ENCODE data around the gene TSC22D4.
A peak's percentile ranks its signal among the peaks of the same experiment; 100 is the strongest.

Gene TSC22D4

DNA sequence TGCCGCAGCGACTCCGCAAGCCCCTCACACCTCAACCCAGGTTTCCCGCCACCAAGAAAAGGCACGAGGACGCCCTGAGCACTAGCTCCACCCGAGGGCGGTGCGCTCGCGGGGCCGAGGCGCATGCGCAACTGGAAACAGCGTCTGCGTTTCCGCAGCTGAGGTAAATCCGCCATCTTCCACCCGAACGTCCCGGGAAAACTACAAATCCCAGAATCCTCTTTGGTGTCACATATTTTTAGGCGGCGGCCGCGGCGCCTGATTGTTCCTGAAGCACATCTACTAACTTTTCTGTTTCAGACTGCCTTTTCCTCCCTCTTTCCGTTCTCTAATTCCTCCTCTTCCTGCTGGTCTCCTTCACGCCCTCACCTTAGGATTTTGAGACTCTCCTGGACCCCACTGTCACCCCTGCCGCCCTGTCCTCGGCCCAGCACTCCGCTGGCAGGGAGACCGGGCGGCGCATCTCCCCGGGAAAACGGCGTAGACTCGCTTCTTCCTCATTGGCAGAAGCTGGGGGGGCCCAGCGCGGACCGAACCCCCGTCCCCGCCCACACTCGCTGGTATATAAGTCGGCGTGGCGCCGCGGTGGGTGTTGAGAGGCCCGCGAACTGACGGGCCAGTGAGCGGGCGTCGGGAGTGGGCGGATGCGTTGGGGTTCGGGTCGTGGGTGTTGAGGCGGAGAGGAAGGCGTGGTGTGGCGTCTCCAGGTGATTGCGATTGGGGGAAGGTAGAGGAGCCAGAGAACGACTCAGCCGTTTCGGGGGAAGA lies 50.6 kb downstream of the TSC22D4 start, which contains the start of gene ZCWPW1:
ZCWPW1 (minus strand) TSS at position 505 of the 768 bp plus-strand sequence. CDS start 8,054 bp downstream, outside the sequence.
- peaks cover 4% of the 10 kb centered on the region for H3K4me1 ChIP-seq (ENCODE audit: control insufficient read depth, insufficient read depth, low read length)
- H3K27ac ChIP-seq (ENCODE audit: extremely low read depth, low read depth, low read length): peak within 1 kb of the TSS; percentile 97
- no peaks in the 10 kb centered on the region for H3K9me3 ChIP-seq (ENCODE audit: control insufficient read depth, insufficient read depth, low read depth, low read length)
- CTCF ChIA-PET: interaction anchor here (0.5 to 1.4 kb wide), 4 partner anchors 20 to 295 kb away, joined by 3 read pairs; partner anchors contain the start of gene POP7
- H3K4me3 ChIP-seq (ENCODE audit: low read depth, low read length): peak within 1 kb of the TSS; percentile 83
- H3K36me3 ChIP-seq (ENCODE audit: control insufficient read depth in 2 of 2, insufficient read depth in 1 of 2, low read length in 2 of 2): peaks cover 0 to 30% of the 10 kb centered on the region in 2 experiments; a peak in 1 of 3 replicates
- POLR2A ChIA-PET: interaction anchor here (0.6 to 3.3 kb wide), 45 partner anchors 9 to 1072 kb away, joined by 3 to 39 read pairs (median 5); partner anchors contain the start of genes AGFG2, AP4M1, FBXO24 and GNB2
- TF ChIP-seq ZNF785 (tag by site-specific recombination; IDR thresholded peaks at IDR 0.05) (peak; percentile 58; the same call in 1 of the 2 replicates), ZNF768 (tag by site-specific recombination; IDR thresholded peaks at IDR 0.05) (no peak; the same call in 1 of the 2 replicates), ZNF544 (tag by site-specific recombination; IDR thresholded peaks at IDR 0.05) (no peak), RBAK (tag by site-specific recombination; IDR thresholded peaks at IDR 0.05) (no peak), ZNF560 (tag by site-specific recombination; IDR thresholded peaks at IDR 0.05; ENCODE audit: borderline replicate concordance) (no peak), ZNF354C (tag by site-specific recombination; IDR thresholded peaks at IDR 0.05; ENCODE audit: borderline replicate concordance, low read depth) (no peak), ZNF292 (tag by site-specific recombination; IDR thresholded peaks at IDR 0.05; ENCODE audit: borderline replicate concordance, low read depth) (no peak), ZNF76 (tag by site-specific recombination; IDR thresholded peaks at IDR 0.05; ENCODE audit: borderline replicate concordance, low read depth) (peak; percentile 97), ZBTB8A (tag by site-specific recombination; IDR thresholded peaks at IDR 0.05) (peak; percentile 98), WT1 (tag by site-specific recombination; IDR thresholded peaks at IDR 0.05) (peak; percentile 71; the same call in 1 of the 2 replicates), IKZF3 (tag by site-specific recombination; IDR thresholded peaks at IDR 0.05) (peak; percentile 46), ZNF521 (tag by site-specific recombination; IDR thresholded peaks at IDR 0.05) (no peak), ZNF548 (tag by site-specific recombination; IDR thresholded peaks at IDR 0.05) (no peak), HOXC10 (CRISPR knock-in tag; IDR thresholded peaks at IDR 0.05) (no peak), ZNF2 (tag by site-specific recombination; IDR thresholded peaks at IDR 0.05) (peak; percentile 95), SP3 (tag by site-specific recombination; IDR thresholded peaks at IDR 0.05) (peak; percentile 83), HOXA7 (CRISPR knock-in tag; IDR thresholded peaks at IDR 0.05; ENCODE audit: borderline replicate concordance) (no peak), ZSCAN23 (tag by site-specific recombination; IDR thresholded peaks at IDR 0.05) (no peak; the same call in 1 of the 2 replicates), ZNF335 (tag by site-specific recombination; conservative IDR thresholded peaks at IDR 0.05) (peak; percentile 100), ZNF157 (tag by site-specific recombination; IDR thresholded peaks at IDR 0.05) (no peak), ZNF670 (tag by site-specific recombination; IDR thresholded peaks at IDR 0.05; ENCODE audit: low read depth) (no peak)
- TF ChIP-seq, protein P1, sequence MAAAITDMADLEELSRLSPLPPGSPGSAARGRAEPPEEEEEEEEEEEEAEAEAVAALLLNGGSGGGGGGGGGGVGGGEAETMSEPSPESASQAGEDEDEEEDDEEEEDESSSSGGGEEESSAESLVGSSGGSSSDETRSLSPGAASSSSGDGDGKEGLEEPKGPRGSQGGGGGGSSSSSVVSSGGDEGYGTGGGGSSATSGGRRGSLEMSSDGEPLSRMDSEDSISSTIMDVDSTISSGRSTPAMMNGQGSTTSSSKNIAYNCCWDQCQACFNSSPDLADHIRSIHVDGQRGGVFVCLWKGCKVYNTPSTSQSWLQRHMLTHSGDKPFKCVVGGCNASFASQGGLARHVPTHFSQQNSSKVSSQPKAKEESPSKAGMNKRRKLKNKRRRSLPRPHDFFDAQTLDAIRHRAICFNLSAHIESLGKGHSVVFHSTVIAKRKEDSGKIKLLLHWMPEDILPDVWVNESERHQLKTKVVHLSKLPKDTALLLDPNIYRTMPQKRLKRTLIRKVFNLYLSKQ (tag by site-specific recombination; IDR thresholded peaks at IDR 0.05; ENCODE audit: borderline replicate concordance): no peak; the same call in 1 of the 2 replicates
- TF ChIP-seq, protein P2, sequence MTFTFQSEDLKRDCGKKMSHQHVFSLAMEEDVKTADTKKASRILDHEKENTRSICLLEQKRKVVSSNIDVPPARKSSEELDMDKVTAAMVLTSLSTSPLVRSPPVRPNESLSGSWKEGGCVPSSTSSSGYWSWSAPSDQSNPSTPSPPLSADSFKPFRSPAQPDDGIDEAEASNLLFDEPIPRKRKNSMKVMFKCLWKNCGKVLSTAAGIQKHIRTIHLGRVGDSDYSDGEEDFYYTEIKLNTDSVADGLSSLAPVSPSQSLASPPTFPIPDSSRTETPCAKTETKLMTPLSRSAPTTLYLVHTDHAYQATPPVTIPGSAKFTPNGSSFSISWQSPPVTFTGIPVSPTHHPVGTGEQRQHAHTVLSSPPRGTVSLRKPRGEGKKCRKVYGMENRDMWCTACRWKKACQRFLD (tag by site-specific recombination; IDR thresholded peaks at IDR 0.05): no peak; the same call in 1 of the 2 replicates
- TF ChIP-seq, protein P3, sequence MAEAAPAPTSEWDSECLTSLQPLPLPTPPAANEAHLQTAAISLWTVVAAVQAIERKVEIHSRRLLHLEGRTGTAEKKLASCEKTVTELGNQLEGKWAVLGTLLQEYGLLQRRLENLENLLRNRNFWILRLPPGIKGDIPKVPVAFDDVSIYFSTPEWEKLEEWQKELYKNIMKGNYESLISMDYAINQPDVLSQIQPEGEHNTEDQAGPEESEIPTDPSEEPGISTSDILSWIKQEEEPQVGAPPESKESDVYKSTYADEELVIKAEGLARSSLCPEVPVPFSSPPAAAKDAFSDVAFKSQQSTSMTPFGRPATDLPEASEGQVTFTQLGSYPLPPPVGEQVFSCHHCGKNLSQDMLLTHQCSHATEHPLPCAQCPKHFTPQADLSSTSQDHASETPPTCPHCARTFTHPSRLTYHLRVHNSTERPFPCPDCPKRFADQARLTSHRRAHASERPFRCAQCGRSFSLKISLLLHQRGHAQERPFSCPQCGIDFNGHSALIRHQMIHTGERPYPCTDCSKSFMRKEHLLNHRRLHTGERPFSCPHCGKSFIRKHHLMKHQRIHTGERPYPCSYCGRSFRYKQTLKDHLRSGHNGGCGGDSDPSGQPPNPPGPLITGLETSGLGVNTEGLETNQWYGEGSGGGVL (tag by site-specific recombination; IDR thresholded peaks at IDR 0.05): peak; percentile 46
- TF ChIP-seq, protein P4, sequence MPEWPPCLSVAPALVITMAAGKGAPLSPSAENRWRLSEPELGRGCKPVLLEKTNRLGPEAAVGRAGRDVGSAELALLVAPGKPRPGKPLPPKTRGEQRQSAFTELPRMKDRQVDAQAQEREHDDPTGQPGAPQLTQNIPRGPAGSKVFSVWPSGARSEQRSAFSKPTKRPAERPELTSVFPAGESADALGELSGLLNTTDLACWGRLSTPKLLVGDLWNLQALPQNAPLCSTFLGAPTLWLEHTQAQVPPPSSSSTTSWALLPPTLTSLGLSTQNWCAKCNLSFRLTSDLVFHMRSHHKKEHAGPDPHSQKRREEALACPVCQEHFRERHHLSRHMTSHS (tag by site-specific recombination; IDR thresholded peaks at IDR 0.05): no peak
- TF ChIP-seq, protein P5, sequence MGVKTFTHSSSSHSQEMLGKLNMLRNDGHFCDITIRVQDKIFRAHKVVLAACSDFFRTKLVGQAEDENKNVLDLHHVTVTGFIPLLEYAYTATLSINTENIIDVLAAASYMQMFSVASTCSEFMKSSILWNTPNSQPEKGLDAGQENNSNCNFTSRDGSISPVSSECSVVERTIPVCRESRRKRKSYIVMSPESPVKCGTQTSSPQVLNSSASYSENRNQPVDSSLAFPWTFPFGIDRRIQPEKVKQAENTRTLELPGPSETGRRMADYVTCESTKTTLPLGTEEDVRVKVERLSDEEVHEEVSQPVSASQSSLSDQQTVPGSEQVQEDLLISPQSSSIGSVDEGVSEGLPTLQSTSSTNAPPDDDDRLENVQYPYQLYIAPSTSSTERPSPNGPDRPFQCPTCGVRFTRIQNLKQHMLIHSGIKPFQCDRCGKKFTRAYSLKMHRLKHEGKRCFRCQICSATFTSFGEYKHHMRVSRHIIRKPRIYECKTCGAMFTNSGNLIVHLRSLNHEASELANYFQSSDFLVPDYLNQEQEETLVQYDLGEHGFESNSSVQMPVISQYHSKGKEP (tag by site-specific recombination; IDR thresholded peaks at IDR 0.05): no peak
- TF ChIP-seq, protein P6, sequence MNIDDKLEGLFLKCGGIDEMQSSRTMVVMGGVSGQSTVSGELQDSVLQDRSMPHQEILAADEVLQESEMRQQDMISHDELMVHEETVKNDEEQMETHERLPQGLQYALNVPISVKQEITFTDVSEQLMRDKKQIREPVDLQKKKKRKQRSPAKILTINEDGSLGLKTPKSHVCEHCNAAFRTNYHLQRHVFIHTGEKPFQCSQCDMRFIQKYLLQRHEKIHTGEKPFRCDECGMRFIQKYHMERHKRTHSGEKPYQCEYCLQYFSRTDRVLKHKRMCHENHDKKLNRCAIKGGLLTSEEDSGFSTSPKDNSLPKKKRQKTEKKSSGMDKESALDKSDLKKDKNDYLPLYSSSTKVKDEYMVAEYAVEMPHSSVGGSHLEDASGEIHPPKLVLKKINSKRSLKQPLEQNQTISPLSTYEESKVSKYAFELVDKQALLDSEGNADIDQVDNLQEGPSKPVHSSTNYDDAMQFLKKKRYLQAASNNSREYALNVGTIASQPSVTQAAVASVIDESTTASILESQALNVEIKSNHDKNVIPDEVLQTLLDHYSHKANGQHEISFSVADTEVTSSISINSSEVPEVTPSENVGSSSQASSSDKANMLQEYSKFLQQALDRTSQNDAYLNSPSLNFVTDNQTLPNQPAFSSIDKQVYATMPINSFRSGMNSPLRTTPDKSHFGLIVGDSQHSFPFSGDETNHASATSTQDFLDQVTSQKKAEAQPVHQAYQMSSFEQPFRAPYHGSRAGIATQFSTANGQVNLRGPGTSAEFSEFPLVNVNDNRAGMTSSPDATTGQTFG (tag by site-specific recombination; IDR thresholded peaks at IDR 0.05; ENCODE audit: borderline replicate concordance): no peak
